ENCODE results near the gene EDN1.

EDN1 gene

DNA sequence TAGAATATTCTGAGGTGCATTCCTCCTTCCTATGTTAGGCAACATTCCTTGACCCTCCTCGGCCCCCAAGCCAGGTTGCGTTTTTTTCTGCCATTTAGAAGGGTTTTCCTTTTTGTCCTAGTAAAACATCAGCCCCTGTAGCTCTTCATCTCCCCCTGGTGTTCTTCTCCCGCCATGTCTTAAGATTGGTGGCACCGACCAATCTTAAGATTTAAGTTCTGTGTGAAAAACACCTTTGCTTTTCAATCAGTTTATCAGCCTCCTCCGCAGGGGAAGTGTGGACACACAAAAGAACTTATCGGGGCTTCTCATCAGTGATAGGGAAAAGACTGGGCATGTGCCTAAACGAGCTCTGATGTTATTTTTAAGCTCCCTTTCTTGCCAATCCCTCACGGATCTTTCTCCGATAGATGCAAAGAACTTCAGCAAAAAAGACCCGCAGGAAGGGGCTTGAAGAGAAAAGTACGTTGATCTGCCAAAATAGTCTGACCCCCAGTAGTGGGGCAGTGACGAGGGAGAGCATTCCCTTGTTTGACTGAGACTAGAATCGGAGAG, 719 bp upstream of the EDN1 start:
- H3K27ac ChIP-seq = no peak overlapping the region

GRCh38 chr6:12291071-12291838, 1.1 kb downstream of the EDN1 start:
- TF ChIP-seq, protein P1, sequence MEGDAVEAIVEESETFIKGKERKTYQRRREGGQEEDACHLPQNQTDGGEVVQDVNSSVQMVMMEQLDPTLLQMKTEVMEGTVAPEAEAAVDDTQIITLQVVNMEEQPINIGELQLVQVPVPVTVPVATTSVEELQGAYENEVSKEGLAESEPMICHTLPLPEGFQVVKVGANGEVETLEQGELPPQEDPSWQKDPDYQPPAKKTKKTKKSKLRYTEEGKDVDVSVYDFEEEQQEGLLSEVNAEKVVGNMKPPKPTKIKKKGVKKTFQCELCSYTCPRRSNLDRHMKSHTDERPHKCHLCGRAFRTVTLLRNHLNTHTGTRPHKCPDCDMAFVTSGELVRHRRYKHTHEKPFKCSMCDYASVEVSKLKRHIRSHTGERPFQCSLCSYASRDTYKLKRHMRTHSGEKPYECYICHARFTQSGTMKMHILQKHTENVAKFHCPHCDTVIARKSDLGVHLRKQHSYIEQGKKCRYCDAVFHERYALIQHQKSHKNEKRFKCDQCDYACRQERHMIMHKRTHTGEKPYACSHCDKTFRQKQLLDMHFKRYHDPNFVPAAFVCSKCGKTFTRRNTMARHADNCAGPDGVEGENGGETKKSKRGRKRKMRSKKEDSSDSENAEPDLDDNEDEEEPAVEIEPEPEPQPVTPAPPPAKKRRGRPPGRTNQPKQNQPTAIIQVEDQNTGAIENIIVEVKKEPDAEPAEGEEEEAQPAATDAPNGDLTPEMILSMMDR (conservative IDR thresholded peaks at IDR 0.05) = no peak
- H3K27ac ChIP-seq = no peak overlapping the region

More for the DNA sequence above, 719 bp upstream of the EDN1 start:
- TF ChIP-seq, protein P1 (conservative IDR thresholded peaks at IDR 0.05) = peak; percentile 64

DNA sequence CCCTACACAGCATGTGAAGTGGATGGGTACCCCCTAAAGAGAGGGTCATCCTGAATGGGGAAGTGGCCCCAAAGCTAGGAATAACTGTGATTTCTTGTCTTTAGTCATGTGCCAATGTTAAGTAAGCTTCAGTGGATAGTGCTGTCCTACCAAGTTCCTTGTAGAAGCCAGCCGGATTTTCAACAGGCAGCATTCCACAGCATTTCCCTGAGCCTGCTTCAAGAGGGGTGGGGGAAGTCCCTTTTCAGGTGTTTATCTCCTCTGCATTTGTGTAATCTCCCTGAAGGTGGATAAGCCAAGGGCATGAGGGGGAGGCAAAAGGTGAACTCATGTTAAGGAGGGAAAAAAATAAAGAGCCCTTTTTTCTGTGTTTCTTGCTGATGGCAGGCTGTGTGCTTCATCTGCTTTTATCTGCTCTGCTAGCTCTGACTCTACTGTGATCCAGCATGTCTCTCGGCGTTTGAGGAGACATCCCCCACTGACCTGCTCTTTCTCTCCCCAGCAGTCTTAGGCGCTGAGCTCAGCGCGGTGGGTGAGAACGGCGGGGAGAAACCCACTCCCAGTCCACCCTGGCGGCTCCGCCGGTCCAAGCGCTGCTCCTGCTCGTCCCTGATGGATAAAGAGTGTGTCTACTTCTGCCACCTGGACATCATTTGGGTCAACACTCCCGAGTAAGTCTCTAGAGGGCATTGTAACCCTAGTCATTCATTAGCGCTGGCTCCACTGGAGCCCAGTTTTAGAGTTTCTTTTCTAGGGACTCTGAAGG, 1.9 kb downstream of the EDN1 start:
- H3K27ac ChIP-seq = no peak overlapping the region
- TF ChIP-seq, protein P1 (conservative IDR thresholded peaks at IDR 0.05) = peak; percentile 46

DNA sequence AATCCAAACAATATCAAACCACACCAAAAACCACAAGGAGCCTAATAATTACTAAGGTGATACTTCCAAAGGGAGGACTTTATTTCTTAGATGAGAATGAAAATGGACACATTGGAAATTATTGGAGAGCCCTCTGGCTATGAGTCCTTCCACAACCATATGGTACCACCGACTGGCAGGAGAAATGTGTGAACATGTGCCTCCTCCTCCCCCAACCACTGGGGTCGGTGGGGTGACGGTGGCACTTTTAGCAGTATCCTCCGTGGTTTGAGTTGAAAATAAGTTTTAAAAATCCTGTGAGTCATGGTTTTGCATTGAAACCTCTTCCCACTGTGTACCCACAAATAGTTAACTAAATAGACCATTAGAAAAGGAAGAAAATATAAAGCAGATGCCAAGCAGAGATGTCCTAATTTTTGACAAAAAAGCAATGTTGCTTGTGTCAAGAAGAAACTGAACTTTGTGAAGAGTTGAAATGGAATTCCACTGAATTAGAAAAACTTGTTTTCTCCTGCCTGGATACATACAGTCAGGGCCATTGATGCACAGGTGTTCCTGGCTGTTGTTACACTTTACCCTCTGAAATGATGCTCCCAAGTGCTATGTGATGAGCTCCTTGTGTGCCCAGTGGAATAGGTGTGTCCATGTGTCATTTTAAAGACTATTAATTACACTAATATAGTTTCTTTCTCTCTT, 3.2 kb downstream of the EDN1 start:
- TF ChIP-seq, protein P1 (conservative IDR thresholded peaks at IDR 0.05) = no peak
- H3K27ac ChIP-seq = no peak overlapping the region

DNA sequence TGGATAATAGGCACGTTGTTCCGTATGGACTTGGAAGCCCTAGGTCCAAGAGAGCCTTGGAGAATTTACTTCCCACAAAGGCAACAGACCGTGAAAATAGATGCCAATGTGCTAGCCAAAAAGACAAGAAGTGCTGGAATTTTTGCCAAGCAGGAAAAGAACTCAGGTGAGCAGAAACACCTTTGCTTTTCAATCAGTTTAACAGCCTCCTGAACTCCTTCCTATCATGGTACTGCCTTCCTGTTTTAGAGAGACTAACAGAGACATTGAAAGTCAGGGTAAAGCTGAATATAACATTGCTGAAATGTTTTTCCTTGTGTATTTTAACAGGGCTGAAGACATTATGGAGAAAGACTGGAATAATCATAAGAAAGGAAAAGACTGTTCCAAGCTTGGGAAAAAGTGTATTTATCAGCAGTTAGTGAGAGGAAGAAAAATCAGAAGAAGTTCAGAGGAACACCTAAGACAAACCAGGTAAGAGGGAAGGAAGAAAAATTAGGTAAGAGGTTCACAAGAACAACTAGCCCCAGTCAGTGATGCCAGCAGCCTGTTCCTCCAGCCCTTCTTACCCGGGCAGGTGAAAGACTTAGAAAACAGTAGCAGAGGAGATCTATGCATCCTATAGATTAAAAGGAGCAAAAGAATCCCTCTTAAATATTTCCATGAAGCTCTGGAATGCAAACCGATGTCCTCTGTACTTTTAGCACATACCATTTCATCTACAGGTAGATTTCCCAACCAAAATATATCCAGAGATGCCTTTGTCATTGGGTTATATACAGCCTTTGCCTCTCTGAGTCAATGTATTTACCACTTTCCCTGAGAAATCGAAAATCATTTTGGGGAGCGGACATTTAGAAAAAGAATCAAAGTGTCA, 4.0 kb downstream of the EDN1 start:
- H3K27ac ChIP-seq = no peak overlapping the region
- TF ChIP-seq, protein P1 (conservative IDR thresholded peaks at IDR 0.05) = no peak

DNA sequence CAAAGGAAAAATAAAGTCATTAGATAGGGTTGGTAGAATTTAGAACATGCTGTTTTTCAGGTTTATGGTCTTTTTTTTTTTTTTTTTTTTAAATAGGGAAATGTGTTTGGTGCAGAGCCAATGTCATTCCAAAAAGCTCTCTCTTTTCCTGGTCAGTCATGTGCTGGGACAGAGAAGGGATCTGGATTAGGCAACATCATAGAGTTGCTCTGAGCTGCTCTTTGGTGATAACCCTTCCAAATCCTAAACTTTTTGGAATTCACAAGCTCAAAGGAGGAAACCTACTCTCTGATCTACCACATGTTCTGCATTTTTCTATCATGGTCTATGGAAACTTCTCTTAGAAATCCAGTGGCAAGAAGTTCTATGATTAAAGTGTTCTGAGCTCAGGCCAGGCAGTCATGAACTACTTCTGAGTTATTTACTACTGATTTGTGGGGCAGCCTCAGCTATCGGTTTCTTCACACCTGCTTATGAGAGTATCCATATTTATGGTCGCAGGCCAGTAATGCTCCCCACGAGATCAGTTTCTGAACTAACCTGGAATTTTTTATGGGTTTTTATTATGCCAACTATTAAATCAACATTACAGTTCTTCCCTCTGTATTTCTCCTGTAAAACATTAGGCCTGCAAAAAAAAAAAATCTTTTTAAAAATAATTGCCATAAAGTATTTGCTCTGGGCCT, 4.8 kb downstream of the EDN1 start:
- TF ChIP-seq, protein P1 (conservative IDR thresholded peaks at IDR 0.05) = no peak
- no peak overlapping the region for H3K27ac ChIP-seq

Data from VCaP (cell line).